H9 (cell line): ENCODE results near the gene MYH9. TPM values are rescaled to one million over a fixed set of nuclear protein-coding genes. Genes with fewer than 3 reads are reported as not detected.

Source experiments
- DNase-seq: peaks from one replicate; pipeline ENCODE4 v3.0.0-alpha.2; 2017
- H2AFZ ChIP-seq: one replicate; pipeline ENCODE4 v1.6.1; 2013; ENCODE audit warnings: mild to moderate bottlenecking, low read length, control low read depth, moderate library complexity
- H2AK5ac ChIP-seq: 2 replicates; pipeline ENCODE4 v1.6.1; 2013; ENCODE audit warnings: low read length, control low read depth, mixed read lengths; ENCODE audit not compliant: insufficient read length
- H2BK120ac ChIP-seq: one replicate; pipeline ENCODE4 v1.6.1; 2013; ENCODE audit warnings: low read depth, mild to moderate bottlenecking, low read length, control low read depth, inconsistent platforms; ENCODE audit not compliant: poor library complexity, severe bottlenecking
- H2BK12ac ChIP-seq: 2 replicates; pipeline ENCODE4 v1.6.1; 2013; ENCODE audit warnings: low read length, control low read depth, mixed read lengths, low read depth; ENCODE audit not compliant: insufficient read length
- H2BK15ac ChIP-seq: 2 replicates; pipeline ENCODE4 v1.6.1; 2013; ENCODE audit warnings: low read depth, low read length, control low read depth
- H2BK20ac ChIP-seq: one replicate; pipeline ENCODE4 v1.6.1; 2013; ENCODE audit warnings: low read depth, mild to moderate bottlenecking, low read length, control low read depth, inconsistent platforms; ENCODE audit not compliant: poor library complexity, severe bottlenecking
- H2BK5ac ChIP-seq: 2 replicates; pipeline ENCODE4 v1.6.1; 2013; ENCODE audit warnings: low read length, control low read depth, mixed read lengths; ENCODE audit not compliant: insufficient read length
- H3K14ac ChIP-seq: 2 replicates; pipeline ENCODE4 v1.6.1; 2013; ENCODE audit warnings: low read length, control low read depth; ENCODE audit not compliant: insufficient read depth
- H3K18ac ChIP-seq: 2 replicates; pipeline ENCODE4 v1.6.1; 2013; ENCODE audit warnings: low read depth, mild to moderate bottlenecking, mixed read lengths, low read length, control low read depth; ENCODE audit not compliant: insufficient read length
- H3K23ac ChIP-seq: 2 replicates; pipeline ENCODE4 v1.6.1; 2013; ENCODE audit warnings: low read length, control low read depth, mixed read lengths, low read depth; ENCODE audit not compliant: insufficient read length
- H3K23me2 ChIP-seq: 2 replicates; pipeline ENCODE4 v1.6.1; 2013; ENCODE audit warnings: low read depth, mild to moderate bottlenecking, mixed read lengths, low read length, control low read depth; ENCODE audit not compliant: insufficient read length, poor library complexity, severe bottlenecking
- H3K27ac ChIP-seq: 2 replicates; pipeline ENCODE4 v1.5.1; 2013; ENCODE audit warnings: low read length, control low read depth, mixed read lengths, low read depth; ENCODE audit not compliant: insufficient read length
- H3K27me3 ChIP-seq: 2 replicates; pipeline ENCODE4 v1.6.1; 2013; ENCODE audit warnings: low read length, control low read depth, inconsistent platforms; ENCODE audit not compliant: insufficient read depth
- H3K4ac ChIP-seq: 2 replicates; pipeline ENCODE4 v1.6.1; 2013; ENCODE audit warnings: low read depth, mild to moderate bottlenecking, control low read depth, inconsistent platforms, low read length, moderate library complexity
- H3K4me1 ChIP-seq: 2 replicates; pipeline ENCODE4 v1.6.1; 2013; ENCODE audit warnings: low read length, control low read depth, inconsistent platforms; ENCODE audit not compliant: insufficient read depth
- H3K4me2 ChIP-seq: 2 replicates; pipeline ENCODE4 v1.6.1; 2013; ENCODE audit warnings: low read length, control low read depth, mixed read lengths; ENCODE audit not compliant: insufficient read length, insufficient read depth
- H3K56ac ChIP-seq: 2 replicates; pipeline ENCODE4 v1.6.1; 2013; ENCODE audit warnings: low read depth, mild to moderate bottlenecking, mixed read lengths, low read length, control low read depth; ENCODE audit not compliant: insufficient read length
- H3K79me1 ChIP-seq: 2 replicates; pipeline ENCODE4 v1.6.1; 2013; ENCODE audit warnings: low read depth, mild to moderate bottlenecking, moderate library complexity, low read length, control low read depth, inconsistent platforms; ENCODE audit not compliant: insufficient read depth, poor library complexity, severe bottlenecking
- H3K79me2 ChIP-seq: 2 replicates; pipeline ENCODE4 v1.6.1; 2013; ENCODE audit warnings: low read length, control low read depth, inconsistent platforms; ENCODE audit not compliant: insufficient read depth
- H3K9ac ChIP-seq: 2 replicates; pipeline ENCODE4 v1.6.1; 2013; ENCODE audit warnings: low read length, control low read depth, mixed read lengths; ENCODE audit not compliant: insufficient read length; ENCODE audit errors: extremely low read depth
- H3K9me3 ChIP-seq: one replicate; pipeline ENCODE4 v1.6.1; 2013; ENCODE audit warnings: low read depth, low read length, inconsistent platforms; ENCODE audit not compliant: control insufficient read depth
- H3T11ph ChIP-seq: one replicate; pipeline ENCODE4 v1.6.1; 2013; ENCODE audit warnings: mild to moderate bottlenecking, low read length, control low read depth, inconsistent platforms
- H4K20me1 ChIP-seq: one replicate; pipeline ENCODE4 v1.6.1; 2013; ENCODE audit not compliant: control insufficient read depth, insufficient read length, insufficient read depth
- H4K5ac ChIP-seq: 2 replicates; pipeline ENCODE4 v1.6.1; 2013; ENCODE audit warnings: low read depth, mild to moderate bottlenecking, mixed read lengths, low read length, control low read depth; ENCODE audit not compliant: insufficient read length
- H4K8ac ChIP-seq: replicated peaks from 2 replicates; pipeline ENCODE4 v1.6.1; 2013; ENCODE audit warnings: low read length, control low read depth, mixed read lengths, low read depth; ENCODE audit not compliant: insufficient read length
- H4K91ac ChIP-seq: 2 replicates; pipeline ENCODE4 v1.6.1; 2013; ENCODE audit warnings: low read depth, mild to moderate bottlenecking, moderate library complexity, mixed read lengths, low read length, control low read depth; ENCODE audit not compliant: insufficient read length
- H3K27ac Mint-ChIP-seq, 3 experiments: 2 replicates in 2 of 3; 3 replicates in 1 of 3; pipeline ENCODE4 v1.8.0; 2020 to 2021; ENCODE audit warnings: mixed read lengths in 3 of 3, mild to moderate bottlenecking in 1 of 3, moderate library complexity in 1 of 3
- H3K27me3 Mint-ChIP-seq: 2 replicates; pipeline ENCODE4 v1.8.0; 2021; ENCODE audit warnings: low read depth, mild to moderate bottlenecking, moderate library complexity, mixed read lengths
- H3K36me3 Mint-ChIP-seq, 3 experiments: 2 replicates in 2 of 3; 3 replicates in 1 of 3; pipeline ENCODE4 v1.8.0; 2020 to 2021; ENCODE audit warnings: low read depth in 3 of 3, mixed read lengths in 3 of 3; ENCODE audit not compliant: insufficient read depth in 1 of 3
- H3K4me1 Mint-ChIP-seq, 2 experiments: 2 replicates each; pipeline ENCODE4 v1.8.0; 2020; ENCODE audit warnings: mixed read lengths in 2 of 2
- H3K4me3 Mint-ChIP-seq, 2 experiments: 2 replicates in 1 of 2; 3 replicates in 1 of 2; pipeline ENCODE4 v1.8.0; 2020 to 2021; ENCODE audit warnings: mild to moderate bottlenecking in 2 of 2, mixed read lengths in 2 of 2, moderate library complexity in 1 of 2
- H3K9me3 Mint-ChIP-seq, 2 experiments: 2 replicates in 1 of 2; 3 replicates in 1 of 2; pipeline ENCODE4 v1.8.0; 2020; ENCODE audit warnings: mild to moderate bottlenecking in 2 of 2, mixed read lengths in 2 of 2, moderate library complexity in 1 of 2
- CTCF ChIP-seq: fragments of 200-600 bp; sonication (generic); conservative IDR thresholded peaks from 3 replicates; pipeline ENCODE4 v1.8.0; 2021; ENCODE audit warnings: antibody characterized with exemption, mild to moderate bottlenecking
- WGBS: extraction: QIAGEN DNeasy Blood & Tissue Kit; methylation state at CpG from one replicate; pipeline ENCODE4 v1.1.7; 2013; ENCODE audit warnings: missing lambda C conversion rate, low lambda C conversion rate, mixed read lengths; ENCODE audit not compliant: insufficient read length; ENCODE audit errors: extremely low coverage; 5-methylcytosine and 5-hydroxymethylcytosine counted together
- total RNA-seq: library from RNA; stranded (reverse); gene quantifications from 2 replicates; pipeline ENCODE4 v1.2.1, GENCODE V29; 2021

The MYH9 gene
- total RNA-seq, 1 experiment from 2014 or later, result 266 TPM

- WGBS, result no CpG with 5 or more reads among the region's 8 CpGs
- no peak overlapping the region for H4K8ac ChIP-seq
- no peaks in the 10 kb centered on the region for H3K4me1 ChIP-seq
- no peak overlapping the region for H2BK15ac ChIP-seq
- H3K9me3 Mint-ChIP-seq, result no peaks in the 10 kb centered on the region
- no peak overlapping the region for H3K56ac ChIP-seq
- H3K79me1 ChIP-seq, result no peaks in the 10 kb centered on the region
- H3T11ph ChIP-seq, result no peak overlapping the region
- no peak overlapping the region for H3K4me2 ChIP-seq
- no peaks in the 10 kb centered on the region for H3K36me3 Mint-ChIP-seq
- no peaks in the 10 kb centered on the region for H3K9me3 ChIP-seq
- no peak overlapping the region for H3K4ac ChIP-seq
- no peaks in the 10 kb centered on the region for H3K27me3 Mint-ChIP-seq
- H2AK5ac ChIP-seq, result no peak overlapping the region
- no peak overlapping the region for H2BK12ac ChIP-seq
- no peak overlapping the region for H3K23ac ChIP-seq
- TF ChIP-seq CTCF, result no peak
- H3K27ac Mint-ChIP-seq, result no peak overlapping the region
- H4K20me1 ChIP-seq, result no peaks in the 10 kb centered on the region
- peaks cover 8 to 12% of the 10 kb centered on the region in 2 experiments for H3K4me1 Mint-ChIP-seq
- no peak overlapping the region for H2BK20ac ChIP-seq
- no peak overlapping the region for H4K5ac ChIP-seq
- DNase-seq, result no peak
- no peaks in the 10 kb centered on the region for H3K23me2 ChIP-seq
- no peak overlapping the region for H3K4me3 Mint-ChIP-seq
- no peak overlapping the region for H4K91ac ChIP-seq
- no peaks in the 10 kb centered on the region for H3K79me2 ChIP-seq
- H3K9ac ChIP-seq, result no peak overlapping the region
- no peak overlapping the region for H3K27ac ChIP-seq
- H2BK120ac ChIP-seq, result no peak overlapping the region
- H2AFZ ChIP-seq, result no peak overlapping the region
- H3K18ac ChIP-seq, result no peak overlapping the region
- no peak overlapping the region for H3K14ac ChIP-seq
- H2BK5ac ChIP-seq, result no peak overlapping the region
- H3K27me3 ChIP-seq, result no peaks in the 10 kb centered on the region
Measured at GRCh38 chr22:36404446-36404845, 16.7 kb upstream of the MYH9 start.
